HCT116 (cell line): ENCODE measurements around the gene RIPK4. TPM values are rescaled to one million over a fixed set of nuclear protein-coding genes. Genes with fewer than 3 reads are reported as not detected.

ENCODE experiments used
- ATAC-seq: fragments of 200-7000 bp; cut with Tn5 transposase; 2 replicates; pipeline ENCODE4 v1.9.1; 2020; ENCODE audit warnings: mild to moderate bottlenecking, moderate library complexity
- BruUV-seq: library from RNA; stranded (reverse); fragments of 400-500 nt; replicated peaks from 2 replicates; lab custom pipeline; 2021; lab: Mats Ljungman, UMichigan
- CTCF ChIA-PET: fragments of 300-600 bp; sonication (Branson Sonifier 250); formaldehyde crosslinking; loops from one replicate; lab custom pipeline; 2021; ENCODE audit warnings: antibody characterized with exemption; lab: Charles Lee
- POLR2A ChIA-PET: fragments of 300-600, 350-600 bp; sonication (Branson Sonifier 250); formaldehyde crosslinking; loops from one replicate; lab custom pipeline; 2021; ENCODE audit warnings: antibody characterized with exemption; lab: Charles Lee
- RAD21 ChIA-PET, 2 experiments: fragments of 300-600 bp; sonication (Branson Sonifier 250); formaldehyde crosslinking; loops; one replicate each; lab custom pipeline; 2023; ENCODE audit warnings: low total read pairs in 2 of 2; ENCODE audit not compliant: uncharacterized antibody in 2 of 2, unreplicated experiment in 2 of 2, low non-redundant PET in 1 of 2; lab: Charles Lee
- DNase-seq: peaks from one replicate; pipeline ENCODE4 v3.0.0-alpha.2; 2010; ENCODE audit warnings: low read depth, low spot score
- H2AFZ ChIP-seq: fragments of 200-600 bp; shearing (Covaris generic), sonication (generic); 2 replicates; pipeline ENCODE4 v1.6.1; 2017; ENCODE audit warnings: low read depth, mixed run types, mixed read lengths, antibody characterized with exemption, low read length; ENCODE audit not compliant: poor library complexity, severe bottlenecking
- H3K27ac ChIP-seq: 2 replicates; pipeline ENCODE4 v1.5.1; 2012; ENCODE audit warnings: low read depth, low read length
- H3K27me3 ChIP-seq: fragments of 200-600 bp; sonication (generic); 2 replicates; pipeline ENCODE4 v1.6.1; 2016; ENCODE audit warnings: mixed run types, low read length, mixed read lengths; ENCODE audit not compliant: insufficient read depth
- H3K36me3 ChIP-seq, 2 experiments: fragments of 200-500 bp in 1 of 2; fragments of 200-600 bp in 1 of 2; sonication (Bioruptor generic) in 1 of 2; sonication (generic) in 1 of 2; 2 replicates each; pipeline versions ENCODE4 v1.5.1 to v1.6.1; 2014 to 2016; ENCODE audit warnings: low read length in 2 of 2, inconsistent platforms in 1 of 2, mixed read lengths in 1 of 2, mixed run types in 1 of 2; ENCODE audit not compliant: insufficient read depth in 2 of 2, control insufficient read depth in 1 of 2
- H3K4me1 ChIP-seq, 2 experiments: fragments of 200-600 bp in 1 of 2; sonication (generic) in 1 of 2; 2 replicates each; pipeline versions ENCODE4 v1.5.1 to v1.6.1; 2012 to 2017; ENCODE audit warnings: low read length in 2 of 2, inconsistent platforms in 1 of 2, mild to moderate bottlenecking in 1 of 2, mixed read lengths in 1 of 2, mixed run types in 1 of 2, moderate library complexity in 1 of 2; ENCODE audit not compliant: insufficient read depth in 2 of 2, control insufficient read depth in 1 of 2
- H3K4me2 ChIP-seq: fragments of 200-600 bp; sonication (generic); 2 replicates; pipeline ENCODE4 v1.6.1; 2017; ENCODE audit warnings: mixed run types, low read length, mixed read lengths
- H3K4me3 ChIP-seq, 2 experiments: fragments of 200-600 bp in 1 of 2; sonication (generic) in 1 of 2; replicated peaks in 1 of 2; 2 replicates each; pipeline ENCODE4 v1.5.1; 2011 to 2016; ENCODE audit warnings: low read length in 2 of 2, control low read depth in 1 of 2, low read depth in 1 of 2, mild to moderate bottlenecking in 1 of 2, mixed read lengths in 1 of 2, mixed run types in 1 of 2
- H3K79me2 ChIP-seq: fragments of 200-600 bp; sonication (generic); 2 replicates; pipeline ENCODE4 v1.6.1; 2017; ENCODE audit warnings: mild to moderate bottlenecking, mixed run types, low read length, moderate library complexity, mixed read lengths; ENCODE audit not compliant: insufficient read depth
- H3K9ac ChIP-seq: fragments of 200-600 bp; sonication (generic); 2 replicates; pipeline ENCODE4 v1.6.1; 2016; ENCODE audit warnings: low read length, mixed read lengths
- H3K9me2 ChIP-seq: fragments of 200-600 bp; sonication (generic), shearing (Covaris generic); 2 replicates; pipeline ENCODE4 v1.6.1; 2017; ENCODE audit warnings: mixed run types, mild to moderate bottlenecking, moderate library complexity; ENCODE audit not compliant: insufficient read depth
- H3K9me3 ChIP-seq, 2 experiments: fragments of 200-500 bp in 1 of 2; fragments of 200-600 bp in 1 of 2; sonication (Bioruptor generic) in 1 of 2; sonication (generic) in 1 of 2; 2 replicates each; pipeline ENCODE4 v1.6.1; 2014 to 2017; ENCODE audit warnings: low read length in 2 of 2, mixed read lengths in 2 of 2, inconsistent platforms in 1 of 2, low read depth in 1 of 2, mild to moderate bottlenecking in 1 of 2, mixed run types in 1 of 2, moderate library complexity in 1 of 2; ENCODE audit not compliant: control insufficient read depth in 1 of 2, insufficient read depth in 1 of 2
- H4K20me1 ChIP-seq: fragments of 200-600 bp; sonication (generic), shearing (Covaris generic); 2 replicates; pipeline ENCODE4 v1.6.1; 2017; ENCODE audit warnings: mixed run types, mild to moderate bottlenecking, moderate library complexity; ENCODE audit not compliant: insufficient read depth
- EGR1 ChIP-seq: IDR thresholded peaks from 2 replicates; pipeline ENCODE4 v1.6.1; 2012; ENCODE audit warnings: low read depth
- EZH2phosphoT487 ChIP-seq: fragments of 200-600 bp; IDR thresholded peaks from 2 replicates; pipeline ENCODE4 v1.6.1; 2018; ENCODE audit warnings: antibody characterized with exemption, borderline replicate concordance
- POLR2A ChIP-seq: IDR thresholded peaks from 2 replicates; pipeline ENCODE4 v1.7.0; 2011; ENCODE audit warnings: borderline replicate concordance; ENCODE audit not compliant: insufficient read depth, insufficient read length; ENCODE audit errors: extremely low read depth
- POLR2AphosphoS5 ChIP-seq: IDR thresholded peaks from 2 replicates; pipeline ENCODE4 v1.6.1; 2011; ENCODE audit warnings: mild to moderate bottlenecking, low read depth, low read length, moderate library complexity
- RAD21 ChIP-seq: IDR thresholded peaks from 2 replicates; pipeline ENCODE4 v1.6.1; 2012; ENCODE audit warnings: low read depth, mild to moderate bottlenecking
- SP1 ChIP-seq: IDR thresholded peaks from 2 replicates; pipeline ENCODE4 v1.6.1; 2012; ENCODE audit warnings: low read depth
- YY1 ChIP-seq: IDR thresholded peaks from 2 replicates; pipeline ENCODE4 v1.6.1; 2011; ENCODE audit warnings: low read length, low read depth, moderate library complexity, mild to moderate bottlenecking; ENCODE audit not compliant: insufficient replicate concordance; ENCODE audit errors: extremely low read depth
- ZFX ChIP-seq: fragments of 450-650 bp; IDR thresholded peaks from 2 replicates; pipeline ENCODE4 v1.6.1; 2017
- ZNF274 ChIP-seq: fragments of 200-500 bp; sonication (Bioruptor generic); IDR thresholded peaks from 2 replicates; pipeline ENCODE4 v1.6.1; 2014; ENCODE audit warnings: mild to moderate bottlenecking, low read depth, low read length, inconsistent platforms
- intact Hi-C: fragments of 100-400 bp; cut with micrococcal nuclease; formaldehyde crosslinking; loops from 2 replicates; pipeline ENCODE4 v1.10.0; 2022
- total RNA-seq: library from RNA; stranded (reverse); gene quantifications from one replicate; pipeline ENCODE4 v1.2.1, GENCODE V29; 2021; ENCODE audit not compliant: unreplicated experiment
- TF ChIP-seq, protein P1 (sequence below): IDR thresholded peaks from 2 replicates; pipeline ENCODE4 v1.6.1; 2011; ENCODE audit warnings: mild to moderate bottlenecking, low read length, moderate library complexity; ENCODE audit not compliant: insufficient replicate concordance; ENCODE audit errors: extremely low read depth
- TF ChIP-seq, protein P2 (sequence below): IDR thresholded peaks from 2 replicates; pipeline ENCODE4 v1.6.1; 2012; ENCODE audit warnings: low read depth
- TF ChIP-seq, protein P3 (sequence below), 3 experiments: fragments of 200-600 bp in 1 of 3; sonication (generic) in 1 of 3; IDR thresholded peaks in 2 of 3; conservative IDR thresholded peaks in 1 of 3; 2 replicates each; pipeline ENCODE4 v1.5.1; 2012 to 2017; ENCODE audit warnings: low read depth in 2 of 3, low read length in 2 of 3, antibody characterized with exemption in 1 of 3, borderline replicate concordance in 1 of 3, control low read depth in 1 of 3, mild to moderate bottlenecking in 1 of 3, mixed read lengths in 1 of 3, mixed run types in 1 of 3, moderate library complexity in 1 of 3; ENCODE audit not compliant: insufficient read depth in 1 of 3

Gene RIPK4
- total RNA-seq, 1 experiment from 2014 or later: 9.9 TPM

DNA sequence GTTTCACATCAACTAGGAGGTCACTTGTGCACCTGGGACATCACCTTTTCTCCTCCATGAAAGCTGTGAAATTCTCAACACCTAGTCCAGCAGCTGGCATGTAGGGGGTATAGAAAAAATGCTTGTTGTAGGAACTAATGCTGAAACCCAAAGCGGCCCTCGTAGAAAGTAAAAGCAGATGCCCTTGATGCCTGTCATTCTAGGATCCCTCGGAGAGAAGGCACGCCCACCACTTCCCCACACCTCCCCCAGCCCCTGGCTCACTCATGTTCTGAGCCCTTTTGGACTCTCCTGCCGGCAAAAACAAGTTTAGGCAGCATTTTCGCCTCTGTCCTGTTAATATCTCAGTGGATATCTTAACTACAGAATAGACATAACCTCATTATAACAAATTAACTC, 36.5 kb downstream of the RIPK4 start:
- TF ChIP-seq POLR2AphosphoS5: no peak
- Histone ChIP-seq H3K4me2 (no peak overlapping the region), H3K36me3 (no peaks in the 10 kb centered on the region), H3K27me3 (no peaks in the 10 kb centered on the region), H2AFZ (no peak overlapping the region), H3K4me1 (peaks cover 24 to 40% of the 10 kb centered on the region in 2 experiments), H3K9me3 (no peaks in the 10 kb centered on the region), H3K9me2 (no peaks in the 10 kb centered on the region), H3K9ac (no peak overlapping the region), H3K79me2 (no peaks in the 10 kb centered on the region), H4K20me1 (no peaks in the 10 kb centered on the region), H3K4me3 (no peak overlapping the region), H3K27ac (no peak overlapping the region)
- POLR2A ChIA-PET: no interaction called here
- intact Hi-C loops: no loop called here
- no peak for ATAC-seq
- DNase-seq: no peak
- CTCF ChIA-PET: no interaction called here
- RAD21 ChIA-PET: no interaction called here
- no TSS peak for BruUV-seq

DNA sequence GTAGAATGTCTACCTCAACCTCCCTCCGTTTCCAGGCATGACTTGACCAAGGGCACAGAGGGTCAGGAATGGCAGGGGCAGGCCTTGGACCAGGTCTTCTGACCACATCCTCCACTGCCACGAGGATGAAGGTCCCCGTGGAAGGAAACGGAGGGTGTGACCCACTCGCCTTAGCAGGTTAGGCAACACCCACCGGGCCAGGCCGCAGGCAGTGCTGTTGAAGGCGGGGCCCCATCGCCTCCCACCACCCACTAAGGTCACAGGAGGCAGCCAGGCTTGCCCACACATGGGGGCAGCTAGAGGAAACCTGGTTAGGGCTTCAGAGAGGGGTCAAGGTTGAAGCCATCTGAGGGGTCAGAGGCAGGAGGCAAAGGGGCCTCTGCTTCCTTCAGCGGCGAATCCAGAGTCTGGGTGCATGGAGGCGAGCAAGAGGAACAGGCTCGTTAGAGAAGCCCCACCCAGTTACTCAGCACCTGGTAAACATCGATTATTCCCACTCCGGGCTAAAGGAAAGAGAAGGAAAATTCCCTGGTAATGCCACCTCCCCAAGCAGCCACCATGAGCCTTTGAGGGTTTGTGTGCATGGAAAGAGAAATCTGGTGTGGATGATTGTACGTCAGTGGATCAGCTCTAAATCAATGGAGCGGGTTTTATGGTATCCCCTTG, 37.0 kb downstream of the RIPK4 start:
- ChIA-PET CTCF (no interaction called here), RAD21 (no interaction called here), POLR2A (no interaction called here)
- Histone ChIP-seq H3K27ac (no peak overlapping the region), H4K20me1 (no peaks in the 10 kb centered on the region), H3K9ac (no peak overlapping the region), H2AFZ (no peak overlapping the region), H3K9me2 (no peaks in the 10 kb centered on the region), H3K36me3 (no peaks in the 10 kb centered on the region), H3K79me2 (no peaks in the 10 kb centered on the region), H3K4me2 (no peak overlapping the region), H3K9me3 (no peaks in the 10 kb centered on the region), H3K4me1 (peaks cover 24 to 40% of the 10 kb centered on the region in 2 experiments), H3K27me3 (no peaks in the 10 kb centered on the region), H3K4me3 (no peak overlapping the region)
- intact Hi-C loops: no loop called here
- no peak for ATAC-seq
- no TSS peak for BruUV-seq
- no peak for DNase-seq
- TF ChIP-seq SP1 (no peak), POLR2A (no peak), YY1 (no peak), EZH2phosphoT487 (no peak), EGR1 (no peak), ZNF274 (no peak), RAD21 (no peak), POLR2AphosphoS5 (no peak), ZFX (no peak)
- TF ChIP-seq, protein P1, sequence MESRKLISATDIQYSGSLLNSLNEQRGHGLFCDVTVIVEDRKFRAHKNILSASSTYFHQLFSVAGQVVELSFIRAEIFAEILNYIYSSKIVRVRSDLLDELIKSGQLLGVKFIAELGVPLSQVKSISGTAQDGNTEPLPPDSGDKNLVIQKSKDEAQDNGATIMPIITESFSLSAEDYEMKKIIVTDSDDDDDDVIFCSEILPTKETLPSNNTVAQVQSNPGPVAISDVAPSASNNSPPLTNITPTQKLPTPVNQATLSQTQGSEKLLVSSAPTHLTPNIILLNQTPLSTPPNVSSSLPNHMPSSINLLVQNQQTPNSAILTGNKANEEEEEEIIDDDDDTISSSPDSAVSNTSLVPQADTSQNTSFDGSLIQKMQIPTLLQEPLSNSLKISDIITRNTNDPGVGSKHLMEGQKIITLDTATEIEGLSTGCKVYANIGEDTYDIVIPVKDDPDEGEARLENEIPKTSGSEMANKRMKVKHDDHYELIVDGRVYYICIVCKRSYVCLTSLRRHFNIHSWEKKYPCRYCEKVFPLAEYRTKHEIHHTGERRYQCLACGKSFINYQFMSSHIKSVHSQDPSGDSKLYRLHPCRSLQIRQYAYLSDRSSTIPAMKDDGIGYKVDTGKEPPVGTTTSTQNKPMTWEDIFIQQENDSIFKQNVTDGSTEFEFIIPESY: no peak
- TF ChIP-seq, protein P2, sequence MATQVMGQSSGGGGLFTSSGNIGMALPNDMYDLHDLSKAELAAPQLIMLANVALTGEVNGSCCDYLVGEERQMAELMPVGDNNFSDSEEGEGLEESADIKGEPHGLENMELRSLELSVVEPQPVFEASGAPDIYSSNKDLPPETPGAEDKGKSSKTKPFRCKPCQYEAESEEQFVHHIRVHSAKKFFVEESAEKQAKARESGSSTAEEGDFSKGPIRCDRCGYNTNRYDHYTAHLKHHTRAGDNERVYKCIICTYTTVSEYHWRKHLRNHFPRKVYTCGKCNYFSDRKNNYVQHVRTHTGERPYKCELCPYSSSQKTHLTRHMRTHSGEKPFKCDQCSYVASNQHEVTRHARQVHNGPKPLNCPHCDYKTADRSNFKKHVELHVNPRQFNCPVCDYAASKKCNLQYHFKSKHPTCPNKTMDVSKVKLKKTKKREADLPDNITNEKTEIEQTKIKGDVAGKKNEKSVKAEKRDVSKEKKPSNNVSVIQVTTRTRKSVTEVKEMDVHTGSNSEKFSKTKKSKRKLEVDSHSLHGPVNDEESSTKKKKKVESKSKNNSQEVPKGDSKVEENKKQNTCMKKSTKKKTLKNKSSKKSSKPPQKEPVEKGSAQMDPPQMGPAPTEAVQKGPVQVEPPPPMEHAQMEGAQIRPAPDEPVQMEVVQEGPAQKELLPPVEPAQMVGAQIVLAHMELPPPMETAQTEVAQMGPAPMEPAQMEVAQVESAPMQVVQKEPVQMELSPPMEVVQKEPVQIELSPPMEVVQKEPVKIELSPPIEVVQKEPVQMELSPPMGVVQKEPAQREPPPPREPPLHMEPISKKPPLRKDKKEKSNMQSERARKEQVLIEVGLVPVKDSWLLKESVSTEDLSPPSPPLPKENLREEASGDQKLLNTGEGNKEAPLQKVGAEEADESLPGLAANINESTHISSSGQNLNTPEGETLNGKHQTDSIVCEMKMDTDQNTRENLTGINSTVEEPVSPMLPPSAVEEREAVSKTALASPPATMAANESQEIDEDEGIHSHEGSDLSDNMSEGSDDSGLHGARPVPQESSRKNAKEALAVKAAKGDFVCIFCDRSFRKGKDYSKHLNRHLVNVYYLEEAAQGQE: no peak
- TF ChIP-seq, protein P3, sequence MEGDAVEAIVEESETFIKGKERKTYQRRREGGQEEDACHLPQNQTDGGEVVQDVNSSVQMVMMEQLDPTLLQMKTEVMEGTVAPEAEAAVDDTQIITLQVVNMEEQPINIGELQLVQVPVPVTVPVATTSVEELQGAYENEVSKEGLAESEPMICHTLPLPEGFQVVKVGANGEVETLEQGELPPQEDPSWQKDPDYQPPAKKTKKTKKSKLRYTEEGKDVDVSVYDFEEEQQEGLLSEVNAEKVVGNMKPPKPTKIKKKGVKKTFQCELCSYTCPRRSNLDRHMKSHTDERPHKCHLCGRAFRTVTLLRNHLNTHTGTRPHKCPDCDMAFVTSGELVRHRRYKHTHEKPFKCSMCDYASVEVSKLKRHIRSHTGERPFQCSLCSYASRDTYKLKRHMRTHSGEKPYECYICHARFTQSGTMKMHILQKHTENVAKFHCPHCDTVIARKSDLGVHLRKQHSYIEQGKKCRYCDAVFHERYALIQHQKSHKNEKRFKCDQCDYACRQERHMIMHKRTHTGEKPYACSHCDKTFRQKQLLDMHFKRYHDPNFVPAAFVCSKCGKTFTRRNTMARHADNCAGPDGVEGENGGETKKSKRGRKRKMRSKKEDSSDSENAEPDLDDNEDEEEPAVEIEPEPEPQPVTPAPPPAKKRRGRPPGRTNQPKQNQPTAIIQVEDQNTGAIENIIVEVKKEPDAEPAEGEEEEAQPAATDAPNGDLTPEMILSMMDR (IDR thresholded peaks at IDR 0.05 in 2 of 3, conservative IDR thresholded peaks at IDR 0.05 in 1 of 3; ENCODE audit: borderline replicate concordance in 1 of 3, insufficient read depth in 1 of 3, low read depth in 2 of 3, low read length in 2 of 3): no peak
